ENCODE measurements around the gene OR6C68. TPM values are rescaled to one million over a fixed set of nuclear protein-coding genes. Genes with fewer than 3 reads are reported as not detected.

OR6C68 gene
- total and polyA plus RNA-seq, 2 of the 8 experiments (the other 6 are each of a cell fraction or from before 2014, with no cell fraction given) = not detected

GRCh38 chr12:55445357-55445756, 46.8 kb upstream of the OR6C68 start (continued):
- TF ChIP-seq SRF (IDR thresholded peaks at IDR 0.05; ENCODE audit: low read depth, low read length) (no peak), KDM4A (IDR thresholded peaks at IDR 0.05; ENCODE audit: low read depth, low read length, severe bottlenecking) (no peak), PHF8 (conservative IDR thresholded peaks at IDR 0.05; ENCODE audit: low read depth, low read length) (no peak), RAD21 (IDR thresholded peaks at IDR 0.05 in 1 of 2, conservative IDR thresholded peaks at IDR 0.05 in 1 of 2; ENCODE audit: low read depth in 2 of 2, low read length in 2 of 2) (no peak), EGR1 (IDR thresholded peaks at IDR 0.05; ENCODE audit: borderline replicate concordance, low read depth, low read length) (no peak), RBBP5 (IDR thresholded peaks at IDR 0.05; ENCODE audit: borderline replicate concordance, low read depth, low read length) (no peak), SP2 (IDR thresholded peaks at IDR 0.05; ENCODE audit: low read length) (no peak)

All from H1 (cell line).